Liver (tissue), 9 donors: ENCODE results near the gene MTHFD1. TPM values are rescaled to one million over a fixed set of nuclear protein-coding genes. Genes with fewer than 3 reads are reported as not detected.

Experiments
- DNase-seq: peaks from one replicate; pipeline ENCODE4 v3.0.0-alpha.2; 2017; ENCODE audit warnings: low spot score
- H3K27ac ChIP-seq, 2 donors: one replicate each; pipeline ENCODE4 v1.7.0; 2013; ENCODE audit warnings: inconsistent platforms in 2 of 2, low read length in 2 of 2, control low read depth in 1 of 2, low read depth in 1 of 2, mild to moderate bottlenecking in 1 of 2
- H3K27me3 ChIP-seq, 4 donors: one replicate each; pipeline versions ENCODE4 v1.6.1 to v1.7.0; 2013; ENCODE audit warnings: low read length in 3 of 4, inconsistent platforms in 1 of 4, mild to moderate bottlenecking in 1 of 4, moderate library complexity in 1 of 4; ENCODE audit not compliant: control insufficient read depth in 4 of 4, insufficient read depth in 4 of 4
- H3K36me3 ChIP-seq, 4 donors: one replicate each; pipeline versions ENCODE4 v1.6.1 to v1.7.0; 2013; ENCODE audit warnings: low read length in 3 of 4, mild to moderate bottlenecking in 3 of 4, low read depth in 1 of 4, moderate library complexity in 1 of 4; ENCODE audit not compliant: control insufficient read depth in 4 of 4, insufficient read depth in 3 of 4
- H3K4me1 ChIP-seq, 4 donors: one replicate each; pipeline versions ENCODE4 v1.6.1 to v1.7.0; 2013; ENCODE audit warnings: low read length in 3 of 4, mild to moderate bottlenecking in 3 of 4, moderate library complexity in 1 of 4; ENCODE audit not compliant: control insufficient read depth in 4 of 4, insufficient read depth in 4 of 4
- H3K4me3 ChIP-seq, 3 donors: one replicate each; pipeline versions ENCODE4 v1.6.1 to v1.7.0; 2013; ENCODE audit warnings: low read length in 3 of 3, control low read depth in 1 of 3, low read depth in 1 of 3, mild to moderate bottlenecking in 1 of 3
- H3K9ac ChIP-seq, 2 donors: one replicate each; pipeline ENCODE4 v1.7.0; 2013; ENCODE audit warnings: low read length in 2 of 2, mild to moderate bottlenecking in 2 of 2, moderate library complexity in 2 of 2, control low read depth in 1 of 2, low read depth in 1 of 2
- H3K9me3 ChIP-seq, 4 donors: one replicate each; pipeline versions ENCODE4 v1.6.1 to v1.7.0; 2013; ENCODE audit warnings: low read length in 3 of 4; ENCODE audit not compliant: control insufficient read depth in 4 of 4
- EGR1 ChIP-seq, 2 donors: IDR thresholded peaks; 2 replicates each; pipeline ENCODE4 v1.6.1; 2016 to 2018; ENCODE audit warnings: antibody characterized with exemption in 2 of 2, low read depth in 2 of 2
- FOXA1 ChIP-seq: IDR thresholded peaks from 2 replicates; pipeline ENCODE4 v1.6.1; 2016; ENCODE audit warnings: antibody characterized with exemption
- FOXA2 ChIP-seq: IDR thresholded peaks from 2 replicates; pipeline ENCODE4 v1.6.1; 2016; ENCODE audit warnings: antibody characterized with exemption
- GABPA ChIP-seq, 2 donors: IDR thresholded peaks in 1 of 2; conservative IDR thresholded peaks in 1 of 2; 2 replicates each; pipeline ENCODE4 v1.6.1; 2016; ENCODE audit warnings: antibody characterized with exemption in 2 of 2, mild to moderate bottlenecking in 1 of 2, moderate library complexity in 1 of 2
- HNF4A ChIP-seq, 2 donors: conservative IDR thresholded peaks; 2 replicates each; pipeline ENCODE4 v1.6.1; 2016; ENCODE audit warnings: antibody characterized with exemption in 2 of 2, mild to moderate bottlenecking in 2 of 2
- HNF4G ChIP-seq: IDR thresholded peaks from 2 replicates; pipeline ENCODE4 v1.6.1; 2016; ENCODE audit warnings: antibody characterized with exemption
- JUND ChIP-seq, 2 donors: IDR thresholded peaks; 2 replicates each; pipeline ENCODE4 v1.6.1; 2016; ENCODE audit warnings: antibody characterized with exemption in 2 of 2
- NR2F2 ChIP-seq: IDR thresholded peaks from 2 replicates; pipeline ENCODE4 v1.6.1; 2016; ENCODE audit warnings: antibody characterized with exemption
- REST ChIP-seq: IDR thresholded peaks from 2 replicates; pipeline ENCODE4 v1.6.1; 2016; ENCODE audit warnings: antibody characterized with exemption, mild to moderate bottlenecking
- RXRA ChIP-seq, 2 donors: IDR thresholded peaks; 2 replicates each; pipeline ENCODE4 v1.6.1; 2017 to 2018; ENCODE audit warnings: antibody characterized with exemption in 2 of 2, mild to moderate bottlenecking in 1 of 2
- SP1 ChIP-seq: IDR thresholded peaks from 2 replicates; pipeline ENCODE4 v1.6.1; 2018; ENCODE audit warnings: antibody characterized with exemption, mild to moderate bottlenecking
- TAF1 ChIP-seq: conservative IDR thresholded peaks from 2 replicates; pipeline ENCODE4 v1.6.1; 2016; ENCODE audit warnings: antibody characterized with exemption, mild to moderate bottlenecking
- YY1 ChIP-seq: IDR thresholded peaks from 2 replicates; pipeline ENCODE4 v1.6.1; 2016; ENCODE audit warnings: antibody characterized with exemption, mild to moderate bottlenecking
- WGBS: extraction: QIAGEN DNeasy Blood & Tissue Kit; methylation state at CpG from one replicate; pipeline ENCODE4 v1.1.7; 2013; 5-methylcytosine and 5-hydroxymethylcytosine counted together
- polyA plus RNA-seq, 2 donors: library from polyadenylated mRNA; stranded (reverse) in 1 of 2; unstranded in 1 of 2; fragments of 200-250 nt in 1 of 2; fragments of >200 nt in 1 of 2; fragmentation: Nextera tagmentation in 1 of 2; extraction: Ambion mirVana in 1 of 2; gene quantifications; one replicate each; pipeline versions ENCODE4 v1.2.1 to v1.2.3, GENCODE V29; 2013 to 2015
- total RNA-seq, 2 donors: library from RNA; depleted of rRNA; stranded (reverse); fragments of >200 nt; gene quantifications; one replicate each; pipeline ENCODE4 v1.2.3, GENCODE V29; 2014
- TF ChIP-seq, protein P1 (sequence below): IDR thresholded peaks from 2 replicates; pipeline ENCODE4 v1.6.1; 2016; ENCODE audit warnings: antibody characterized with exemption
- TF ChIP-seq, protein P2 (sequence below): IDR thresholded peaks from 2 replicates; pipeline ENCODE4 v1.6.1; 2016; ENCODE audit warnings: antibody characterized with exemption
- TF ChIP-seq, protein P3 (sequence below): fragments of 150-350 bp; IDR thresholded peaks from 2 replicates; pipeline ENCODE4 v1.5.1; 2017; ENCODE audit warnings: improper control_type of control experiment, low read depth, low read length; ENCODE audit not compliant: missing input control
- donor health status: healthy.
- donor health status: healthy.
- donor health status: healthy.
- donor health status: healthy.
- donor health status: healthy.

The MTHFD1 gene
- total and polyA plus RNA-seq, 4 donors: 43.8 to 203 (median 122) TPM

DNA sequence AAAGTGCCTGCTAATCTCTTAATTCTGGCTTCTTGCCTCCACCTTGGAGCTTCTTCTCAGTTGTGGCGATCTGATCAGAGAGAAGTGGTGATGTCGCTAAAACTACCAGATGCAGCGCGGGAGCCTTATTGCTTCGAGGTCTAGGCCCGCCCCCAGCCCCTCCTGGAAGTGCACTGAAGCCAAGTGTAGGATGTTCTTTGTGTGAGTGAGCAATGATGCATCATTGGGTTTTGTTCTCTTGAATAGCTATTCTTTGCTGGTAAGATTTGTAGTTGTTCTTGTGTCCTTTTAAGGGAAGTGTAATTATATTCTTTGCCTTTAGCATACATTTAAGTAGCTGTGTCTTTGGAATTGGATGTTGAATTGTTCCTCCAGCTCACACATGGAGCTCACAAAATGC lies 35.8 kb downstream of the MTHFD1 start:
- Histone ChIP-seq H3K4me1 (no peaks in the 10 kb centered on the region), H3K9ac (no peak overlapping the region), H3K27ac (no peak overlapping the region), H3K9me3 (no peaks in the 10 kb centered on the region), H3K36me3 (peaks cover 14 to 83% (median 77%) of the 10 kb centered on the region in 4 donors), H3K4me3 (no peak overlapping the region), H3K27me3 (no peaks in the 10 kb centered on the region)
- DNase-seq: no peak
- 95% methylated on average over 6 of the region's 6 CpGs for WGBS
- no peak for TF ChIP-seq FOXA2
- no peak for TF ChIP-seq SP1
- TF ChIP-seq HNF4A (conservative IDR thresholded peaks at IDR 0.05): no peak
- TF ChIP-seq YY1: no peak
- no peak for TF ChIP-seq FOXA1
- TF ChIP-seq RXRA (IDR thresholded peaks at IDR 0.05): no peak
- TF ChIP-seq, protein P1, sequence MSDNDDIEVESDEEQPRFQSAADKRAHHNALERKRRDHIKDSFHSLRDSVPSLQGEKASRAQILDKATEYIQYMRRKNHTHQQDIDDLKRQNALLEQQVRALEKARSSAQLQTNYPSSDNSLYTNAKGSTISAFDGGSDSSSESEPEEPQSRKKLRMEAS: no peak
- TF ChIP-seq TAF1: no peak
- TF ChIP-seq, protein P2, sequence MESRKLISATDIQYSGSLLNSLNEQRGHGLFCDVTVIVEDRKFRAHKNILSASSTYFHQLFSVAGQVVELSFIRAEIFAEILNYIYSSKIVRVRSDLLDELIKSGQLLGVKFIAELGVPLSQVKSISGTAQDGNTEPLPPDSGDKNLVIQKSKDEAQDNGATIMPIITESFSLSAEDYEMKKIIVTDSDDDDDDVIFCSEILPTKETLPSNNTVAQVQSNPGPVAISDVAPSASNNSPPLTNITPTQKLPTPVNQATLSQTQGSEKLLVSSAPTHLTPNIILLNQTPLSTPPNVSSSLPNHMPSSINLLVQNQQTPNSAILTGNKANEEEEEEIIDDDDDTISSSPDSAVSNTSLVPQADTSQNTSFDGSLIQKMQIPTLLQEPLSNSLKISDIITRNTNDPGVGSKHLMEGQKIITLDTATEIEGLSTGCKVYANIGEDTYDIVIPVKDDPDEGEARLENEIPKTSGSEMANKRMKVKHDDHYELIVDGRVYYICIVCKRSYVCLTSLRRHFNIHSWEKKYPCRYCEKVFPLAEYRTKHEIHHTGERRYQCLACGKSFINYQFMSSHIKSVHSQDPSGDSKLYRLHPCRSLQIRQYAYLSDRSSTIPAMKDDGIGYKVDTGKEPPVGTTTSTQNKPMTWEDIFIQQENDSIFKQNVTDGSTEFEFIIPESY: no peak
- no peak for TF ChIP-seq EGR1 (IDR thresholded peaks at IDR 0.05; ENCODE audit: low read depth in 2 of 2)
- no peak for TF ChIP-seq REST
- TF ChIP-seq JUND (IDR thresholded peaks at IDR 0.05): no peak
- no peak for TF ChIP-seq NR2F2

DNA sequence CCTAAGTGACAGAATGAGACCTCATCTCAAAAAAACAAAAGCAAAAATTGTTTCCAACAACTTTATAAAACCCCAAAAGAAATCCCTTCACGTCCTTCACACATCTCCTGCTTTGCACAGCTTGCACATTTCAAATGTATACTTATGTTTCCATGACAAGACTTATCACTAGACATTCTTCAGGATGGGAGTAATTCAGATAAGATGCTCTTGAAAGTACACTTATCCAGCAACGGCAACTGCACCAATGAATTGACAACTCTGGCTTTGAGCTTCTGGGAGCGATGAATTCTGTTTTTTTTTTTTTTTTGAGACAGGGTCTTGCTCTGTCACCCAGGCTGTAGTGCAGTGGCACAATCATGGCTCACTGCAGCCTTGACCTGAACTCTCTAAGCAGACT lies 46.4 kb downstream of the MTHFD1 start:
- 87% methylated on average over 3 of the region's 3 CpGs for WGBS
- peaks cover 28 to 83% (median 75%) of the 10 kb centered on the region in 4 donors for H3K36me3 ChIP-seq

More for the DNA sequence above, 46.4 kb downstream of the MTHFD1 start:
- H3K27ac ChIP-seq: no peak overlapping the region
- H3K27me3 ChIP-seq: no peaks in the 10 kb centered on the region
- no peak overlapping the region for H3K9ac ChIP-seq
- no peaks in the 10 kb centered on the region for H3K4me1 ChIP-seq
- no peaks in the 10 kb centered on the region for H3K9me3 ChIP-seq
- no peak for DNase-seq
- TF ChIP-seq GABPA (IDR thresholded peaks at IDR 0.05 in 1 of 2, conservative IDR thresholded peaks at IDR 0.05 in 1 of 2): no peak
- TF ChIP-seq HNF4A (conservative IDR thresholded peaks at IDR 0.05): no peak
- no peak for TF ChIP-seq TAF1
- TF ChIP-seq, protein P2: no peak
- TF ChIP-seq JUND (IDR thresholded peaks at IDR 0.05): no peak
- no peak for TF ChIP-seq NR2F2
- no peak for TF ChIP-seq YY1
- TF ChIP-seq EGR1 (IDR thresholded peaks at IDR 0.05; ENCODE audit: low read depth in 2 of 2): no peak
- no peak for TF ChIP-seq FOXA1
- TF ChIP-seq, protein P1: no peak
- TF ChIP-seq FOXA2: no peak
- TF ChIP-seq, protein P3, sequence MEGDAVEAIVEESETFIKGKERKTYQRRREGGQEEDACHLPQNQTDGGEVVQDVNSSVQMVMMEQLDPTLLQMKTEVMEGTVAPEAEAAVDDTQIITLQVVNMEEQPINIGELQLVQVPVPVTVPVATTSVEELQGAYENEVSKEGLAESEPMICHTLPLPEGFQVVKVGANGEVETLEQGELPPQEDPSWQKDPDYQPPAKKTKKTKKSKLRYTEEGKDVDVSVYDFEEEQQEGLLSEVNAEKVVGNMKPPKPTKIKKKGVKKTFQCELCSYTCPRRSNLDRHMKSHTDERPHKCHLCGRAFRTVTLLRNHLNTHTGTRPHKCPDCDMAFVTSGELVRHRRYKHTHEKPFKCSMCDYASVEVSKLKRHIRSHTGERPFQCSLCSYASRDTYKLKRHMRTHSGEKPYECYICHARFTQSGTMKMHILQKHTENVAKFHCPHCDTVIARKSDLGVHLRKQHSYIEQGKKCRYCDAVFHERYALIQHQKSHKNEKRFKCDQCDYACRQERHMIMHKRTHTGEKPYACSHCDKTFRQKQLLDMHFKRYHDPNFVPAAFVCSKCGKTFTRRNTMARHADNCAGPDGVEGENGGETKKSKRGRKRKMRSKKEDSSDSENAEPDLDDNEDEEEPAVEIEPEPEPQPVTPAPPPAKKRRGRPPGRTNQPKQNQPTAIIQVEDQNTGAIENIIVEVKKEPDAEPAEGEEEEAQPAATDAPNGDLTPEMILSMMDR: no peak
- no peak for TF ChIP-seq HNF4G
- H3K4me3 ChIP-seq: no peak overlapping the region
